CD14-positive monocyte (primary cell): ENCODE results near the gene STT3B. TPM values are rescaled to one million over a fixed set of nuclear protein-coding genes. Genes with fewer than 3 reads are reported as not detected.
A peak's percentile ranks its signal among the peaks of the same experiment; 100 is the strongest.

Source experiments
- DNase-seq, 3 donors: peaks; one replicate each; pipeline ENCODE4 v3.0.0-alpha.2; 2011 to 2022
- H2AFZ ChIP-seq: 2 replicates; pipeline ENCODE4 v1.6.0; 2012; ENCODE audit warnings: mild to moderate bottlenecking, low read depth, low read length, inconsistent platforms; ENCODE audit not compliant: insufficient read depth, poor library complexity, severe bottlenecking
- H3K27ac ChIP-seq, 2 donors: 1 replicate in 1 of 2; 2 replicates in 1 of 2; pipeline ENCODE4 v1.5.1; 2012 to 2013; ENCODE audit warnings: low read length in 2 of 2, control low read depth in 1 of 2, inconsistent platforms in 1 of 2, low read depth in 1 of 2, mild to moderate bottlenecking in 1 of 2
- H3K27me3 ChIP-seq, 2 donors: one replicate each; pipeline versions ENCODE4 v1.6.0 to v1.6.1; 2011 to 2013; ENCODE audit warnings: low read length in 2 of 2; ENCODE audit not compliant: control insufficient read depth in 2 of 2, insufficient read depth in 2 of 2
- H3K36me3 ChIP-seq, 2 donors: replicated peaks in 1 of 2; 1 replicate in 1 of 2; 2 replicates in 1 of 2; pipeline versions ENCODE4 v1.5.1 to v1.6.1; 2012 to 2013; ENCODE audit warnings: low read length in 2 of 2, control low read depth in 1 of 2, inconsistent platforms in 1 of 2, mild to moderate bottlenecking in 1 of 2; ENCODE audit not compliant: insufficient read depth in 2 of 2, control insufficient read depth in 1 of 2
- H3K4me1 ChIP-seq, 2 donors: 1 replicate in 1 of 2; 2 replicates in 1 of 2; pipeline versions ENCODE4 v1.5.1 to v1.6.1; 2012 to 2013; ENCODE audit warnings: low read length in 2 of 2, control low read depth in 1 of 2, inconsistent platforms in 1 of 2, mild to moderate bottlenecking in 1 of 2, moderate library complexity in 1 of 2; ENCODE audit not compliant: insufficient read depth in 2 of 2, control insufficient read depth in 1 of 2
- H3K4me2 ChIP-seq: replicated peaks from 2 replicates; pipeline ENCODE3; 2012; ENCODE audit warnings: low read length, moderate library complexity, mild to moderate bottlenecking; ENCODE audit not compliant: poor library complexity, severe bottlenecking; ENCODE audit errors: extremely low read depth
- H3K4me3 ChIP-seq, 3 experiments: fragments of 200-600 bp in 1 of 3; sonication (generic) in 1 of 3; replicated peaks in 1 of 3; 1 replicate in 2 of 3; 2 replicates in 1 of 3; pipeline ENCODE4 v1.5.1; 2011 to 2013; ENCODE audit warnings: low read length in 3 of 3, mild to moderate bottlenecking in 3 of 3, control low read depth in 2 of 3, low read depth in 2 of 3, inconsistent platforms in 1 of 3, moderate library complexity in 1 of 3
- H3K79me2 ChIP-seq: 2 replicates; pipeline ENCODE4 v1.6.0; 2012; ENCODE audit warnings: mild to moderate bottlenecking, control low read depth, inconsistent platforms, low read length, moderate library complexity; ENCODE audit not compliant: insufficient read depth
- H3K9ac ChIP-seq: 2 replicates; pipeline ENCODE4 v1.6.0; 2017; ENCODE audit warnings: low read length, mild to moderate bottlenecking; ENCODE audit not compliant: insufficient read depth, poor library complexity, severe bottlenecking
- H3K9me3 ChIP-seq, 2 donors: replicated peaks in 1 of 2; 1 replicate in 1 of 2; 2 replicates in 1 of 2; pipeline versions ENCODE4 v1.5.1 to v1.6.1; 2012 to 2013; ENCODE audit warnings: low read length in 2 of 2, control low read depth in 1 of 2; ENCODE audit not compliant: control insufficient read depth in 1 of 2, insufficient read depth in 1 of 2
- H4K20me1 ChIP-seq: 2 replicates; pipeline ENCODE4 v1.6.0; 2012; ENCODE audit warnings: mild to moderate bottlenecking, low read length, control low read depth, moderate library complexity; ENCODE audit not compliant: insufficient read depth
- H3K27ac Mint-ChIP-seq, 7 donors: one replicate each; pipeline ENCODE4 v1.8.0; 2020; ENCODE audit warnings: mild to moderate bottlenecking in 7 of 7, mixed read lengths in 7 of 7, moderate library complexity in 6 of 7, inconsistent platforms in 2 of 7
- H3K27me3 Mint-ChIP-seq, 3 donors: one replicate each; pipeline ENCODE4 v1.8.0; 2021 to 2022; ENCODE audit warnings: low read depth in 3 of 3, mild to moderate bottlenecking in 3 of 3, mixed read lengths in 3 of 3, moderate library complexity in 3 of 3, inconsistent platforms in 1 of 3
- H3K36me3 Mint-ChIP-seq, 2 donors: one replicate each; pipeline ENCODE4 v1.8.0; 2020; ENCODE audit warnings: mixed read lengths in 2 of 2, inconsistent platforms in 1 of 2, mild to moderate bottlenecking in 1 of 2
- H3K4me1 Mint-ChIP-seq: one replicate; pipeline ENCODE4 v1.8.0; 2020; ENCODE audit warnings: mild to moderate bottlenecking, mixed read lengths
- H3K4me3 Mint-ChIP-seq, 2 donors: one replicate each; pipeline ENCODE4 v1.8.0; 2020; ENCODE audit warnings: mild to moderate bottlenecking in 2 of 2, mixed read lengths in 2 of 2, moderate library complexity in 1 of 2
- H3K9me3 Mint-ChIP-seq, 7 donors: one replicate each; pipeline ENCODE4 v1.8.0; 2020 to 2022; ENCODE audit warnings: mixed read lengths in 7 of 7, mild to moderate bottlenecking in 6 of 7, moderate library complexity in 6 of 7, inconsistent platforms in 2 of 7
- WGBS: methylation state at CpG from one replicate; pipeline ENCODE4 v1.1.5; 2013; ENCODE audit warnings: missing lambda C conversion rate; ENCODE audit not compliant: insufficient coverage; 5-methylcytosine and 5-hydroxymethylcytosine counted together
- intact Hi-C, 2 donors: fragments of 100-400 bp; cut with micrococcal nuclease; formaldehyde crosslinking; loops; one replicate each; pipeline versions ENCODE4 v1.15.0 to v1.15.1; 2023
- polyA plus RNA-seq, 3 donors: library from polyadenylated mRNA; depleted of rRNA in 1 of 3; unstranded in 2 of 3; stranded (reverse) in 1 of 3; fragments of 300-500 nt in 2 of 3; fragments of >200 nt in 1 of 3; fragmentation: Illumina TruSeq in 2 of 3; gene quantifications; 1 replicate in 2 of 3; 2 replicates in 1 of 3; pipeline ENCODE4 v1.2.3, GENCODE V29; 2012 to 2021
- TF ChIP-seq, protein P1 (sequence below): fragments of 200-600 bp; IDR thresholded peaks from one replicate; pipeline ENCODE4 v1.8.0; 2022; ENCODE audit warnings: antibody characterized with exemption, mild to moderate bottlenecking

Gene STT3B
- polyA plus RNA-seq, 3 donors: 47.3 to 97.0 (median 86.3) TPM

DNA sequence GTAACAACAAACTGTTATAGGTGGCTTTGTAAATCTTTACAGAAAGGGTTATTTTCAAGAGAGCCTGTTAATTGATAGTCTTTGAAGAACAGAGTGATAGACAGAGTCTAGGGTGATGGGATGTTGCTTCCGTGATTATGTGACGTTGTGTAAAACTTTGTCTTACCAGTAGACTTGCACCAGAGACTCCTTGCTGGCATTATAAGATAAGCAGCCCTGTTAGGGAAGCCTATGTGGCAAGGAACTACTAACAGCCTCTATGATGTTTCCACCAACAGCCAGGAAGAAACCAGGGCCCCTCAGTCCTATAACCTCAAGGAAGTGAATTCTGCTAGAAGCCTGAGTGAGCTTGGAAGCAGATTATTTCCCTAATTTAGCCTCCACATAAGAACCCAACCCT is 18.9 kb downstream of the STT3B start:
- 83% methylated on average over 2 of the region's 2 CpGs for WGBS
- no peaks in the 10 kb centered on the region for H3K27me3 ChIP-seq
- peak overlapping the region in 1 of 7 donors; percentile 61 for H3K27ac Mint-ChIP-seq
- no peak overlapping the region for H3K4me3 ChIP-seq
- H3K4me3 Mint-ChIP-seq: no peak overlapping the region
- H2AFZ ChIP-seq: no peak overlapping the region
- H4K20me1 ChIP-seq: peaks cover 96% of the 10 kb centered on the region
- intact Hi-C loops: no loop called here
- peaks cover 99% of the 10 kb centered on the region for H3K79me2 ChIP-seq
- H3K9ac ChIP-seq: no peak overlapping the region
- no peaks in the 10 kb centered on the region for H3K36me3 ChIP-seq
- no peak for DNase-seq
- H3K27ac ChIP-seq: peak overlapping the region in 1 of 2 donors; percentile 9
- peaks cover 15 to 22% of the 10 kb centered on the region in 2 donors for H3K4me1 ChIP-seq
- TF ChIP-seq, protein P1, sequence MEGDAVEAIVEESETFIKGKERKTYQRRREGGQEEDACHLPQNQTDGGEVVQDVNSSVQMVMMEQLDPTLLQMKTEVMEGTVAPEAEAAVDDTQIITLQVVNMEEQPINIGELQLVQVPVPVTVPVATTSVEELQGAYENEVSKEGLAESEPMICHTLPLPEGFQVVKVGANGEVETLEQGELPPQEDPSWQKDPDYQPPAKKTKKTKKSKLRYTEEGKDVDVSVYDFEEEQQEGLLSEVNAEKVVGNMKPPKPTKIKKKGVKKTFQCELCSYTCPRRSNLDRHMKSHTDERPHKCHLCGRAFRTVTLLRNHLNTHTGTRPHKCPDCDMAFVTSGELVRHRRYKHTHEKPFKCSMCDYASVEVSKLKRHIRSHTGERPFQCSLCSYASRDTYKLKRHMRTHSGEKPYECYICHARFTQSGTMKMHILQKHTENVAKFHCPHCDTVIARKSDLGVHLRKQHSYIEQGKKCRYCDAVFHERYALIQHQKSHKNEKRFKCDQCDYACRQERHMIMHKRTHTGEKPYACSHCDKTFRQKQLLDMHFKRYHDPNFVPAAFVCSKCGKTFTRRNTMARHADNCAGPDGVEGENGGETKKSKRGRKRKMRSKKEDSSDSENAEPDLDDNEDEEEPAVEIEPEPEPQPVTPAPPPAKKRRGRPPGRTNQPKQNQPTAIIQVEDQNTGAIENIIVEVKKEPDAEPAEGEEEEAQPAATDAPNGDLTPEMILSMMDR: no peak
- no peaks in the 10 kb centered on the region for H3K27me3 Mint-ChIP-seq
- peaks cover 0 to 6% (median 5%) of the 10 kb centered on the region in 7 donors for H3K9me3 Mint-ChIP-seq
- H3K4me1 Mint-ChIP-seq: peaks cover 25% of the 10 kb centered on the region
- peaks cover 0 to 6% of the 10 kb centered on the region in 2 donors for H3K9me3 ChIP-seq
- no peak overlapping the region for H3K4me2 ChIP-seq
- peaks cover 0 to 3% of the 10 kb centered on the region in 2 donors for H3K36me3 Mint-ChIP-seq

DNA sequence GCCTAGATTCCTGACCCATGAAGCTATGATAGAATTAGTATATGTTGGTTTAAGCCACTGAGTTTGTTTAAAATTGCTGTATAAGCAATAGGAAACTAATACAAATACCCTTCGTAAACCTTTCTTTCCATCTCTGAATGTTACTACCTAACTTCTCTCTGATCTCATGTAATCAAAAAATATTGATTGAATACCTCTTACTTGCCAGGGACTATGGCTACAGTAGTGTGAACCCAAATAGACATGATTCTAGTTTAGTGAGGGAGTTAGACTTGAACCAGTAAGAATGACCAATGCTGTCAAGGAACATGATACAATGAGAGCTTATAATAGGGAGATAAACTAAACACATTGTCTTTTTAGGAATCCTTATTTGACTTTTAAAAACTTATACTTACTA is 19.4 kb downstream of the STT3B start:
- Histone ChIP-seq H2AFZ (no peak overlapping the region), H4K20me1 (peaks cover 96% of the 10 kb centered on the region), H3K4me3 (no peak overlapping the region), H3K27ac (peak overlapping the region in 1 of 2 donors; percentile 9), H3K36me3 (no peaks in the 10 kb centered on the region), H3K4me2 (no peak overlapping the region), H3K9me3 (peaks cover 0 to 6% of the 10 kb centered on the region in 2 donors), H3K9ac (no peak overlapping the region), H3K4me1 (peaks cover 11 to 17% of the 10 kb centered on the region in 2 donors), H3K27me3 (no peaks in the 10 kb centered on the region), H3K79me2 (peaks cover 99% of the 10 kb centered on the region)
- WGBS: no CpG with 5 or more reads among the region's 1 CpG
- no peak overlapping the region for H3K4me3 Mint-ChIP-seq
- peaks cover 22% of the 10 kb centered on the region for H3K4me1 Mint-ChIP-seq
- TF ChIP-seq, protein P1: no peak
- peak overlapping the region in 1 of 7 donors; percentile 61 for H3K27ac Mint-ChIP-seq
- H3K36me3 Mint-ChIP-seq: peaks cover 0 to 3% of the 10 kb centered on the region in 2 donors
- no peaks in the 10 kb centered on the region for H3K27me3 Mint-ChIP-seq
- intact Hi-C loops: no loop called here
- H3K9me3 Mint-ChIP-seq: peaks cover 0 to 7% (median 5%) of the 10 kb centered on the region in 7 donors
- DNase-seq: no peak
